Activated CD4-positive, alpha-beta T cell treated with anti-CD3 and anti-CD28 coated beads, Interleukin-2, Interleukin-4, amounts not matched to agents 100 ng/mL and 50 ng/mL, durations not matched to agents 16 hours and 8 hours (primary cell): Measurements from ENCODE around the gene COG5.
"Not testable (repeated sequence)": the region's sequence is repeated elsewhere in the genome, so short reads cannot be mapped to it uniquely, and the experiment has no call there.

Experiments
- DNase-seq: peaks from one replicate; pipeline ENCODE4 v3.0.0-alpha.2; 2020; ENCODE audit warnings: low spot score

Gene COG5

GRCh38 chr7:107220806-107221205 lies 342.9 kb downstream of the COG5 start:
- DNase-seq, result not testable (repeated sequence)

DNA sequence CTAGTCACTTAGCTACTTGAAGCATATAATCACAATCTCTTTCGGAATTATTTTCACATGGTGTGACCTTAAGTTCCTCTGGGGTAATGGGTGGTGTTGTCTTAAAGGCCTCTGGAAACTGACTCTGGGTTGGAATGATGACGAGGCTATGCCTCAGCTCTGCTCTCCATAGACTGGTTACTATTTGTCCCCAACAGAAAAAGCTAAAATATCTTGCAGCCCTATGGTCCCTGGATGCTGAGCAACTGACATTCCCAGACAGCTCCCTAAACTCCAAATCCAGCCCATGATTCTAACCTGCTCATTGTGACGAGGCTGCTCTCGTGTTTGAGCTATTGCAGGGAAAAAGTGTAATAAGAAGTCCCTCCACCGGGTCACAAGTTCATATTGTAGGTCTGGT lies 343.4 kb downstream of the COG5 start:
- no peak for DNase-seq

DNA sequence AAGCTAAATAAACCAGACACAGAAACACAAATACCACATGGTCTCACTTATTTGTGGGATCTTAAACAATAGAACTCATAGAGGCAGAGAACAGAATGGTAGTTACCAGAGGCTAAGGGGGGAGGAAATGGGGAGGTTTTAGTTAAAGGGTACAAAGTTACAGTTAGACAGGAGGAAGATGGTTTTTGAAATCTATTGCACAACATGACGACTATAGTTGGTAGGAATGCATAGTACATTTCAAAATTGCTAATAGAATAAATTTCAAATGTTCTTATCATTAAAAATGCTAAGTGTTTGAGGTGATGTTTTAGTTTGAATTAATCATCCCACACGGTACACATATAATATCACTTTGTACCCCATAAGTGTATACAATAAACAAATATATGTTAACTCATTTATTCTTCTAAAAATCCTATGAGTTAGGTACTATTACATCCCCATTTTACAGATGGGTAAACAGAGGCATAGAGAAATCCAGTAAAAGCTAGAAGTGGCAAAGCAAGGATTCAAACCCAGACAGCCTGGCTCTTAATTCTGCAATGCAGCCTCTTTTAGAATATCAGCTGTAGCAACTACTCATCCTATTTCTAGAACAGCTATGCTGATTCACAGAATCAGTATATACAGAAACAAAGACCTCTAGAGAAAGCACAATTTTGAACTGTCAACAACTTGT lies 344.0 kb downstream of the COG5 start:
- no peak for DNase-seq

DNA sequence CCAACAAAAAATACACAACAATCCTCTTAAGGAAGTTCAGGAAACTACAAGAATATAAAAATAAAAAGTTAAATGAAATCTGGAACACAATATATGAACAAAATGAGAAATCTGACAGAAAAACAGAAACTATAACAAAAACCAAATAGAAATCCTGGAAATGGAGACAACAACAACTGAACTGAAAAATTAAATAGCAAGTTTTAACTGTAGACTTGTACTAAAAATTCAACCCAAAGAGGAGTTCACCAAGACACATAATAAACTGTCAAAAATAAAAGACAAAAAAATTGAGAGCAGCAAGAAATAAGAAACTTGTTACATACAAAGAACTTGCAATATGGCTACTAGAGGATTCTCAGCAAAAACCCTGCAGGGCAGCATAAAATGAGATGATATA lies 349.8 kb downstream of the COG5 start:
- no peak for DNase-seq

- DNase-seq, result no peak
Measured at GRCh38 chr7:107213193-107213788, 350.4 kb downstream of the COG5 start.

- no peak for DNase-seq
Measured at GRCh38 chr7:107212725-107213124, 351.0 kb downstream of the COG5 start.

DNA sequence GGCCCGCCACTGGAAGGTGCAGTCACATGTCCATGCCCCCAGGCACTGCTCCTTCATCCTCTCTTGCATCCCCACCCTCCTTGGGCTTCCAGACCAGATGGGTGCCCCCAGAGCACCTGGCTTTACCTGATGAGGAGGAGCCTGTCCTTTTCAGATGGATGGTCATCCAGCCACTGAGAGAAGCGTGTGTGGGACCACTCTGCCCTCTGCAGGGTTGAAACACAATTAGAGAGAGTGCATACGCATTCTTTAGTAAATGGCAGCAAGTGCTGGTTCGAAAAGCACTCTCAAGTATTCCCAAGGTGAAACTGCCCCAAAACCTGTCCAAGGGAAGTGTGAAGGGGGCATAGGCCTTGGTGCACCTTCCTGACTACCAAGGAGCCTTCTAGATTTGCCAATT lies 353.3 kb downstream of the COG5 start:
- no peak for DNase-seq

DNA sequence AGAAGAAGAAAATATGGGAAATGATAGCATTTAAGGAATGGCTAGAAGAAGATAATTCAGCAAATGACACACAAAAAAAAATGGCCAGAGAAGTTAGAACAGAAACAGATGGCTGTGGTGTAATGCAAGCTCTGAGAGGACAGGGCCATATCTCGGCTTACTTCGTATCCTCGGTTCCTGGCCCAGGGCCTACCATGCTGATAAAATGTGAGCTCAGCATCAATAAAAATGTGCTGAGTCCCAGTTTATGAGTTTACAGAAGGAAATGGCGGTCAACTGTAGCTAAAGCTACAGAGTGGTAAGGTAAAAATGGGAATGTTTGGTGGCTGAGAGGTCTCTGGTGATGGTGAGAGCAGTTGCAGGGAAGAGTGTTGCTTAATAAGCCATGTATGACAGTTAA lies 354.2 kb downstream of the COG5 start:
- no peak for DNase-seq

- DNase-seq, result no peak
Measured at GRCh38 chr7:107208563-107208962, 355.2 kb downstream of the COG5 start.

- no peak for DNase-seq
Measured at GRCh38 chr7:107208024-107208521, 355.6 kb downstream of the COG5 start.

GRCh38 chr7:107207459-107207858 lies 356.3 kb downstream of the COG5 start:
- no peak for DNase-seq

DNA sequence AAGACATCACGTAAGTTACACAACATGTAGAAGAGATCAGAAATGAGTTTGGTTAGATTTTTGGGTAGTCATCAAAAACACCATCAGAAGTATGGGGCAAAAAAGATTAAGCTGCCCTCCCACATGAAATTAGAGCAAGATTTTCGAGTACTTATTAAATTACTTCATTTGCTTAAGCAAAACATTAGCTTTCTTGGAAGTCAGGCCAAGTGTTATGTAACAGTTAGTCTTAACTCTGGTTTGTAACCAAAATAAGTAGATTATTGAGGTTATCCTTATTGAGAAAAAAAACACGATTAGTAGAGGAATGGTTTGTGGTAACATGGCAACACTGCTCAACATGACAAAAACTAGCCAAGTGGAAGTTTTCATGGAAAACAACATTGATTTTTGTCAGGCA lies 357.0 kb downstream of the COG5 start:
- no peak for DNase-seq

DNA sequence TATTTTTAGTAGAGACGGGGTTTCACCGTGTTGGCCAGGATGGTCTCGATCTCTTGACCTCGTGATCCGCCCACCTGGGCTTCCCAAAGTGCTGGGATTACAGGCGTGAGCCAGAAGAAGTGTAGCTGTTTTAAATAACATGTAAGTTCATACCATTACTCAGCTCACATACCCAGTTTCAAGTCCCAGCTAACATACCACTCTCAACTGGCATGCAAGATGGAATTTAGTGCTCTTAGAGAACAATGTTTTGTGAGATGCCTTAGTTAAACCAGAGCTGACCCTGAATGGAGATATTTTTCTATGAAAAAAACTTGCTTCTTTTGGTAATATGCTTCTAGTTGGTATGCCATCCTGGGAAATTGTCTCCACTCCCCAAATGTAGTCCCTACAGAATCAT lies 357.6 kb downstream of the COG5 start:
- no peak for DNase-seq

DNA sequence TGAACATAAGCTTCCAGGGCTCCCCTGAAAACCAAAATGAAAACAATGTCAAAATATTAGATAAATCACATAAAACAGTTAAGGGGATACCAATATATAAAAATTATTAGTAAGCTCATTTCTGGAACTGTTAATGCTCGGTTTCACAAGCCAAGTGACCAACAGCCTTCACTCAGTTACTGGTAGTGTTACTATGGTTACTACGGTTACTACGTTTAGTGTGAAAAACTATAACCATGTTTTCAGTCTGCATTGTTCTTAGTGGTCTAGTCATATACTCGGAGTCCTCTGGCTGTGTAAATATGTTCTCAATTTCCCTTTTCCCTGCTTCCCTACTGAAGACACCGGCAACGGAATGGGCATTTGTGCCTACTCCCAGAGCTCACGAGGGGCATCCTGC lies 360.1 kb downstream of the COG5 start:
- DNase-seq, result no peak

GRCh38 chr7:107201795-107202450 lies 361.8 kb downstream of the COG5 start:
- peak; percentile 5 for DNase-seq

DNA sequence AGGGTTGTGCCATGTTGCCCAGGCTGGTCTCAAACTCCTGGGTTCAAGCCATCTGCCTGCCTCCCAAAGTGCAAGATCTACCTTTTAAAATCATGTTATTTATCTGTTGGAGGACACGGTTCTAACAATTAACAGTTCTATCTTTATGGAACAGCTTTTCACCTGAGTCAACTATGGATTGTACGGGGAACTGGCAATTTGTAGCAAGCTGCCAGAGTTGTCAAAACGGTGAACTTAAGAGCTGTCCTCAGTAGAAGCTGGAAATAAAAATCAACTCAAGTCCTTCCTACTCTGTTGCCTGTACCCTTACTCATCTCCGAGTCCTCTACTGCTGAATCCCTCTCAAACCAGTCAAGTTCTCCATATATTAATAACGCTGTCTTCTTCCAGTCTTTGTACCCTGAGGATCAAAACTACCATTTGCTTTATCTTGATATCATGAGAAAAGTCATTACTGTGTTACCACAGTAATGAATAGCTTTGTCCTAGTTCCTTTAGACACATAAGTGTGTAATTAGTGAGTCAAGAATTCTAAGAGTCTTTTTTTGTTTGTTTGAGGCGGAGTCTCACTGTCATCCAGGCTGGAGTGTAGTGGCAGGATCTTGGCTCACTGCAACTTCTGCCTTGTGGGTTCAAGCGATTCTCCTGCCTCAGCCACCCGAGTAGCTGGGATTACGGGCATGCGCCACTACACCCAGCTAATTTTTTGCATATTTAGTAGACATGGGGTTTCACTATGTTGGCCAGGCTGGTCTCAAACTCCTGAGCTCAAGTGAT lies 366.7 kb downstream of the COG5 start:
- no peak for DNase-seq

DNA sequence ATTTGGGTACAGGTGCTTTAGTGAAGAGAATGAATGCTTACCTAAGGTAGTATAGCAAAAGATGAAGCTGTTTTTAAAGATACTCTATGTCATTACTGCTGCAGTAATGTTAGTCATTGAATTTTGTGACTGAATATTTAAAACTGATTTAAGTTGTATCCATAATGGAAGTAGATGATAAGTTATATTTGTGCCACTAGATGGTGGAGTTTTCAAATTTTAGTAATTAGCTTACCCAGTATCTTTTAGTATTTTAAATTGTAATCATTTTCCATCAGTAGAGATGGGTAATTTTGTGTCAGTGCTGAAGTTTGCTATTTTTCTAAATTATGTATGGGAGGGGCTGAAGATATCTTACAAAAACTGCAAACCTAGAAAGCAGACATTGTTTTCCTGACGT lies 369.7 kb downstream of the COG5 start:
- no peak for DNase-seq

GRCh38 chr7:107190090-107190489 lies 373.6 kb downstream of the COG5 start:
- no peak for DNase-seq

DNA sequence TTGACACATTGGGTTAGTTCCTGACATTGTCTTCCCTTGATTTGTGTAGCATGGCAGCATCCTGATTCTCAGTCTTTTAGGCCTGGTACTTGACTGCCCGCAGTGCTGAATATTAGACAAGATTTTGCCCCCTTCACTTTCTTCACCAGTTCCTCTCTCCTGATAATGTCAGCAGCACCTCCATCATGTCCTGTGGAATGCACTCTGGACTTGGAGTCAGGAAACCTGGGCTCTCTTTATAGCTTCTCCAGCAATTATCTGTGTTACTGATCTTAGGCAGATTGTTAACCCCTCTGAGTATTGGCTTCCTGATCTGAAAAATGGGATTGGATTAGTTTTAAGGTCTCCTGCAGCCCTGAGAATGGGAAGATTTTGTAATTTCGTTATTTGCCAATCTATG lies 375.9 kb downstream of the COG5 start:
- no peak for DNase-seq

GRCh38 chr7:107186240-107186639 lies 377.5 kb downstream of the COG5 start:
- DNase-seq, result no peak

- DNase-seq, result no peak
Measured at GRCh38 chr7:107185716-107186115, 378.0 kb downstream of the COG5 start.

- no peak for DNase-seq
Measured at GRCh38 chr7:107181172-107181571, 382.5 kb downstream of the COG5 start.

- DNase-seq, result no peak
Measured at GRCh38 chr7:107180378-107180777, 383.3 kb downstream of the COG5 start.
